ENCODE results near the gene EPB41L4A.

- no peak for TF ChIP-seq POLR2A (IDR thresholded peaks at IDR 0.05)
- no peak for TF ChIP-seq CTCF (IDR thresholded peaks at IDR 0.05)
Observed at GRCh38 chr5:112254303-112254702, 164.8 kb downstream of the EPB41L4A start.
